ACC112 (cell line): ENCODE results near the gene HYCC2.
A peak's percentile ranks its signal among the peaks of the same experiment; 100 is the strongest.
"Not testable (repeated sequence)": the region's sequence is repeated elsewhere in the genome, so short reads cannot be mapped to it uniquely, and the experiment has no call there.

Source experiments
- H2AFZ ChIP-seq: fragments of 200-600 bp; sonication (generic); one replicate; pipeline ENCODE4 v1.6.0; 2017; ENCODE audit warnings: antibody characterized with exemption, low read length; ENCODE audit not compliant: unreplicated experiment
- H3K27ac ChIP-seq: fragments of 200-600 bp; sonication (generic); 2 replicates; pipeline ENCODE4 v1.5.1; 2014; ENCODE audit warnings: low read depth, mild to moderate bottlenecking, antibody characterized with exemption, low read length, moderate library complexity
- H3K27me3 ChIP-seq: fragments of 200-600 bp; sonication (generic); 2 replicates; pipeline ENCODE4 v1.6.1; 2014; ENCODE audit warnings: mild to moderate bottlenecking, antibody characterized with exemption, low read length, moderate library complexity, mixed read lengths; ENCODE audit not compliant: insufficient read depth
- H3K36me3 ChIP-seq: fragments of 200-600 bp; sonication (generic); 2 replicates; pipeline ENCODE4 v1.6.1; 2016; ENCODE audit warnings: mild to moderate bottlenecking, antibody characterized with exemption, low read length, moderate library complexity, mixed read lengths; ENCODE audit not compliant: insufficient read depth
- H3K4me1 ChIP-seq: fragments of 200-600 bp; sonication (generic); one replicate; pipeline ENCODE4 v1.6.1; 2016; ENCODE audit warnings: low read length, mixed read lengths; ENCODE audit not compliant: insufficient read depth, unreplicated experiment, control insufficient read depth
- H3K4me3 ChIP-seq: fragments of 200-600 bp; sonication (generic); 2 replicates; pipeline ENCODE4 v1.5.1; 2014; ENCODE audit warnings: mild to moderate bottlenecking, low read depth, low read length
- H3K79me2 ChIP-seq: fragments of 200-600 bp; sonication (generic); one replicate; pipeline ENCODE4 v1.6.0; 2016; ENCODE audit warnings: low read length; ENCODE audit not compliant: control insufficient read depth, unreplicated experiment, insufficient read depth

The HYCC2 gene

GRCh38 chr2:201043050-201043449, 28.4 kb downstream of the HYCC2 start:
- H3K79me2 ChIP-seq, result peaks cover 21% of the 10 kb centered on the region

GRCh38 chr2:201042451-201042850, 29.0 kb downstream of the HYCC2 start:
- Histone ChIP-seq H3K79me2 (peaks cover 21% of the 10 kb centered on the region), H3K36me3 (peaks cover 22% of the 10 kb centered on the region)
- H3K4me1 ChIP-seq, H3K27ac ChIP-seq, H3K4me3 ChIP-seq, H3K27me3 ChIP-seq, H2AFZ ChIP-seq: not testable (repeated sequence)

More at GRCh38 chr2:201043050-201043449, 28.4 kb downstream of the HYCC2 start:
- H3K27me3 ChIP-seq, H3K27ac ChIP-seq, H2AFZ ChIP-seq, H3K4me1 ChIP-seq, H3K4me3 ChIP-seq: not testable (repeated sequence)
- peaks cover 22% of the 10 kb centered on the region for H3K36me3 ChIP-seq

GRCh38 chr2:201040867-201041628, 30.4 kb downstream of the HYCC2 start:
- H3K36me3 ChIP-seq, result peaks cover 22% of the 10 kb centered on the region
- no peaks in the 10 kb centered on the region for H3K27me3 ChIP-seq
- no peak overlapping the region for H2AFZ ChIP-seq
- H3K4me3 ChIP-seq, result no peak overlapping the region
- peaks cover 11% of the 10 kb centered on the region for H3K79me2 ChIP-seq
- H3K27ac ChIP-seq, result no peak overlapping the region
- H3K4me1 ChIP-seq, result no peaks in the 10 kb centered on the region

GRCh38 chr2:201038855-201039254, 32.6 kb downstream of the HYCC2 start:
- Histone ChIP-seq H3K27ac (no peak overlapping the region), H3K79me2 (peaks cover 6% of the 10 kb centered on the region), H2AFZ (no peak overlapping the region), H3K4me3 (no peak overlapping the region), H3K36me3 (peaks cover 11% of the 10 kb centered on the region), H3K27me3 (no peaks in the 10 kb centered on the region), H3K4me1 (no peaks in the 10 kb centered on the region)

- not testable (repeated sequence) for H3K79me2 ChIP-seq, H3K4me3 ChIP-seq, H3K4me1 ChIP-seq, H3K36me3 ChIP-seq, H3K27ac ChIP-seq, H3K27me3 ChIP-seq, H2AFZ ChIP-seq
Observed at GRCh38 chr2:201038361-201038760, 33.1 kb downstream of the HYCC2 start.

GRCh38 chr2:201034355-201034754, 37.1 kb downstream of the HYCC2 start:
- H3K4me1 ChIP-seq, H3K27me3 ChIP-seq, H2AFZ ChIP-seq, H3K36me3 ChIP-seq, H3K4me3 ChIP-seq, H3K79me2 ChIP-seq, H3K27ac ChIP-seq: not testable (repeated sequence)

- H3K27ac ChIP-seq, result no peak overlapping the region
- H3K27me3 ChIP-seq, result no peaks in the 10 kb centered on the region
Observed at GRCh38 chr2:201024518-201024917, 47.0 kb downstream of the HYCC2 start.

GRCh38 chr2:201021914-201022313, 49.6 kb downstream of the HYCC2 start:
- peak overlapping the region; percentile 58; the same call in 1 of the 2 replicates for H3K4me3 ChIP-seq
- H3K36me3 ChIP-seq, result no peaks in the 10 kb centered on the region
- no peak overlapping the region for H2AFZ ChIP-seq
- H3K27ac ChIP-seq, result 0 out of 2 replicates have a peak overlapping the region, but pooled peaks have one; percentile 5
- no peaks in the 10 kb centered on the region for H3K27me3 ChIP-seq
- peaks cover 5% of the 10 kb centered on the region for H3K79me2 ChIP-seq
- H3K4me1 ChIP-seq, result peaks cover 12% of the 10 kb centered on the region

More at GRCh38 chr2:201024518-201024917, 47.0 kb downstream of the HYCC2 start:
- peaks cover 12% of the 10 kb centered on the region for H3K4me1 ChIP-seq
- H3K36me3 ChIP-seq, result no peaks in the 10 kb centered on the region
- H3K4me3 ChIP-seq, result no peak overlapping the region
- H2AFZ ChIP-seq, result no peak overlapping the region
- peaks cover 5% of the 10 kb centered on the region for H3K79me2 ChIP-seq
